Measurements from ENCODE around the gene COG1. TPM values are rescaled to one million over a fixed set of nuclear protein-coding genes. Genes with fewer than 3 reads are reported as not detected.

COG1 gene
- total RNA-seq, 4 donors from 2014 or later: 17.0 to 40.5 (median 23.7) TPM

- DNase-seq (ENCODE audit: low spot score) (no peak), ATAC-seq (ENCODE audit: low FRiP score) (no peak)
- TF ChIP-seq CTCF (IDR thresholded peaks at IDR 0.05): no peak
Measured at GRCh38 chr17:73155410-73156165, 37.3 kb upstream of the COG1 start.

GRCh38 chr17:73156166-73156840 is 36.6 kb upstream of the COG1 start:
- DNase-seq (ENCODE audit: low spot score) (peak; percentile 49), ATAC-seq (ENCODE audit: low FRiP score) (peak; percentile 76)
- TF ChIP-seq CTCF (IDR thresholded peaks at IDR 0.05): peak in 1 of 3 donors; percentile 10

GRCh38 chr17:73156887-73157520 is 35.9 kb upstream of the COG1 start:
- peak; percentile 41 for ATAC-seq (ENCODE audit: low FRiP score)
- TF ChIP-seq CTCF (IDR thresholded peaks at IDR 0.05): no peak
- no peak for DNase-seq (ENCODE audit: low spot score)

- no peak for DNase-seq (ENCODE audit: low spot score)
- TF ChIP-seq CTCF (IDR thresholded peaks at IDR 0.05): no peak
- no peak for ATAC-seq (ENCODE audit: low FRiP score)
Measured at GRCh38 chr17:73157521-73157890, 35.3 kb upstream of the COG1 start.

GRCh38 chr17:73158133-73158532 is 34.7 kb upstream of the COG1 start:
- ATAC-seq (ENCODE audit: low FRiP score) (no peak), DNase-seq (ENCODE audit: low spot score) (no peak)
- TF ChIP-seq CTCF (IDR thresholded peaks at IDR 0.05): no peak

GRCh38 chr17:73160980-73161630 is 31.8 kb upstream of the COG1 start:
- DNase-seq (ENCODE audit: low spot score) (no peak), ATAC-seq (ENCODE audit: low FRiP score) (no peak)
- TF ChIP-seq CTCF (IDR thresholded peaks at IDR 0.05): no peak

All from omental fat pad (tissue), 4 donors.